Raji (cell line): ENCODE results near the gene ABCG4.

Source experiments
- POLR2A ChIP-seq: IDR thresholded peaks from 2 replicates; pipeline ENCODE4 v1.6.1; 2011; ENCODE audit warnings: low read depth, low read length, control low read depth; ENCODE audit not compliant: insufficient read depth

Gene ABCG4

DNA sequence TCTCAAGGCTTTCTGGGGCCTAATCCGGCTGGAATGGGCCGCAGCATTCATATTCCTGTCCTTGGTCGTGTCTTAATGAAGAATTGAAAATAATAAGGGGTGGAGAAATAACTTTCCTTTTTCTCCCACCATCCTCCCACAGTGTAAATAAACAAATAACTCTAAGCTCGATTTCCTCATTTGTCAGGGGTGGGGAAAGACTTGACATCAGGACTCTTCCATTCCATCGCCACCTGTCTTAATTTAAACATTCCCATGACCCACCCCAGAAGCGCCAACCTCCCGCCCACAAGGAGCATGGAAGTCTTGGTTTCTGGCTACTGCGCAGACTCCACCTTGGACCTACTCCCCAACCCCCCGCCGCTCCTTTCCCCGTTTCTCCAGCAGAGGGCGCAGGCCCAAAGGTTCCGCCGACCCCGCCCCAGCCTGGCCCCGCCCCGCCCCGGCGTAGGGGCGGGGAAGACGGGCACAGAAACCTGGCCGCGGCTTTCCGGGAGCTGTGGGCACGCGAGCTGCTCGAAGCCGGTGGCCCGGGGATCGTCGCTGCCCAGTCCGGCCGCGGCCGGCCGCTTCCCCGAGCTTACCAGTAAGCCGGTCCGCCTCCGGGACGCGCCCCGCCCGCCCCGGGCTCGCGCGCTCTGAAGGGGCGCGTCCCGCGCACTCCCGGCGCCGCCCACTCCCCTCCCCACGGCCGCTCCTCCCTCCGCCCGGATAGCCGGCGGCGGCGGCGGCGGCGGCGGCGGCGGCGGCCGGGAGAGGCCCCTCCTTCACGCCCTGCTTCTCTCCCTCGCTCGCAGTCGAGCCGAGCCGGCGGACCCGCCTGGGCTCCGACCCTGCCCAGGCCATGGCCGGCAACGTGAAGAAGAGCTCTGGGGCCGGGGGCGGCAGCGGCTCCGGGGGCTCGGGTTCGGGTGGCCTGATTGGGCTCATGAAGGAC, 57.0 kb downstream of the ABCG4 start, which contains the start of gene CBL:
TSS of gene CBL (plus strand) at position 766 of the 937 bp plus-strand sequence. CDS start at position 845, 79 bp downstream.
- peak; percentile 55; the same call in 1 of the 2 replicates for TF ChIP-seq POLR2A

DNA sequence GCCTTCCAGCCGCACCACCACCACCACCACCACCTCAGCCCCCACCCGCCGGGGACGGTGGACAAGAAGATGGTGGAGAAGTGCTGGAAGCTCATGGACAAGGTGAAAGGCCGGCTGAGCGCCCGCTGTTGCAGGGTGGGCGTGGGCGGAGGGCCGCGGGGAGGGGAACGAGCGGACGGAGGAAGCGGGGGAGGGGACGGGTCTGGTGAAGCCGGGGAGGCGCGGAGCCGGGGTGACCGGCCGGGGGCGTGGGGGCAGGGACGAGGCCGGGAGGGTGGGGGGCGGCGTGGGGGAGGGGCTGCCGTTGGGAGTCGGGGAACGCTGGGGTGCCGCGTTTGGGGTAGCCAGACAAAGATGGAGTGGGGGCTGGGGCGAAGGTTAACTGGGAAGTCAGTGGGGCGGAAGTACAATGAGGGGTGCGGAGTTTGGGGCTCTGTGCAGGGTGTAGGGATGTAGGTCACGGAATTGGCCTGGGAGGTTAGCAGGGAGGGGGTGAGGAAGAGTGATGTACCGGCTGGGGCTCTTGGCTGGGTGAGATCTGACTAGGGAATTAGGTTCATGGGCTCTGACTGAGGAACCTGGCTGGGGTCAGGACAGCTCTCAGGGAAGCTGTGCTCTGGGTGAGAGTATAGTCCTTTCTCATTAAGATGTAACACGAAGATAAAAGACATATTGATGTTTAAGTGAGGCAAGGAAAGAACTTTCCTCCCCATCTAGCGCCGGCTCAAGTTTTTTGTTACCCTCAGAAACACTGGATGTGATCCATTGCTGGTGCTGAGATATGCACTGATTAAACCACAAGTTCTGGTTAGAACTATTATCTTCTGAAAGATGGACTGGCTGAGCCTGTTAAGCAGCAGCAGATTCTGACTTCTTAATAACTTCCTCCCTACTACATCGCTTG, 57.9 kb downstream of the ABCG4 start:
- no peak for TF ChIP-seq POLR2A

DNA sequence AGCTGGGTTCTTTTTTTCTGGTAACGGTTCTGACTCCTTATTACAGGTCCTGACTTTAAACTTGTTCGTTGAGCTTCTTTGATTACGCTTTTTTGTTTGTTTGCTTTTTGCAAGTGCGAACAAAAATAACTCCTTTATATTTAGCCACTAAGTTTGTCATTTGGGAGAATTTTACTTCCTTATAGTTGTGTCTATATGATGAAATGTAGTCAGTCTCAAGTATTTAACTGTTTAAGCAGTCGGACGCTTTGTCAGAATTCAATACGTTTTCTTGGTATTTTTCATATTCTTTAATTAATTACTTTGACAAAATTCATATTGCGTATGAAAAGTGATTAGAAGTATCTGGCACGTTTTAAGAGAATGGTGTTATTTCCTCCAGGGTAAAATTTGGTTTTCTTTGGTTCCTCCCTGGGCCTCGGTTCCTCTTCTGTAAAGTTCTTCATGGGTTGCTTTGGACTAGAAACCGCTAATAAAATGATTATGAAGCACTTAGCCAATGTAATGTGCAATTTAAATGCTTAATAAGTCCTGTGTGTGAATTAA, 58.6 kb downstream of the ABCG4 start:
- TF ChIP-seq POLR2A: no peak

DNA sequence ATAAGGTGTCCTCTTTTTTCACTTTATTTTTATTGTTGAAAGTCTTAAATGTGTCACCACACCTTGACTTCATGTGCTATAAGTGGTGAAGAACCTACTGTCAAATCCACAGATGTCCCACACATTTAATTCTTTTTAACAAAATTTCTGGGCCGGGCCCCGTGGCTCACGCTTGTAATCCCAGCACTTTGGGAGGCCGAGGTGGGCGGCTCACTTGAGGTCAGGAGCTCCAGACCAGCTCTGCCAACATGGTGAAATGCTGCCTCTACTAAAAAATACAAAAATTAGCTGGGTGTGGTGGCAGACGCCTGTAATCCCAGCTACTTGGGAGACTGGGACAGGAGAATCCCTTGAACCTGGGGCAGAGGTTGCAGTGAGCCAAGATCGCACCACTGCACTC, 60.3 kb downstream of the ABCG4 start:
- no peak for TF ChIP-seq POLR2A

DNA sequence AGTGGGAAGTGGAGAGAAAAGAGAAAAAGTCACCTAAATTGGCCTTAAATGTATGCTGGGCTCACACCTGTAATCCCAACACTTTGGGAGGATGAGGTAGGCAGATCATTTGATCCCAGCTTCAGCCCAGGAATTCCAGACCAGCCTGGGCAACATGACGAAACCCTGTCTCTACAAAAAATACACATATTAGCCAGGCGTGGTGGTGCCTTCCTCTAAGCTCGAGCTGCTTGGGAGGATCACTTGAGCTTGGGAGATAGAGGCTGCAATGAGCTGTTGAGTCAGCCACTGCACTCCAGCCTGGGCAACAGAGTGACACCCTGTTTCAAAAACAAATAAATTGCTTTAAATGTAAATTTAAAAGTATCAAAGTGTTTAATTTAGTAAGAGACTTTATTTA, 61.2 kb downstream of the ABCG4 start:
- TF ChIP-seq POLR2A: no peak
